Smooth muscle cell (in vitro differentiated cells): ENCODE results near the gene CACNA1D. TPM values are rescaled to one million over a fixed set of nuclear protein-coding genes. Genes with fewer than 3 reads are reported as not detected.

Experiments used
- DNase-seq: peaks from one replicate; lab custom pipeline; 2025; ENCODE audit not compliant: unreplicated experiment; lab: John Stamatoyannopoulos, UW
- H2AFZ ChIP-seq: fragments of 200-600 bp; sonication (generic); 2 replicates; pipeline ENCODE4 v1.6.0; 2016; ENCODE audit warnings: antibody characterized with exemption, low read depth, mild to moderate bottlenecking
- H3F3A ChIP-seq: fragments of 200-600 bp; sonication (generic); 2 replicates; pipeline ENCODE4 v1.6.0; 2017; ENCODE audit warnings: antibody characterized with exemption, low read depth
- H3K27ac ChIP-seq: fragments of 200-600 bp; sonication (generic); 2 replicates; pipeline ENCODE4 v1.5.1; 2016; ENCODE audit warnings: low read depth, mild to moderate bottlenecking
- H3K27me3 ChIP-seq: fragments of 200-600 bp; sonication (generic); 2 replicates; pipeline ENCODE4 v1.6.1; 2016; ENCODE audit warnings: low read depth, mild to moderate bottlenecking
- H3K36me3 ChIP-seq: fragments of 200-600 bp; sonication (generic); 2 replicates; pipeline ENCODE4 v1.5.1; 2016; ENCODE audit warnings: low read depth
- H3K4me1 ChIP-seq: fragments of 200-600 bp; sonication (generic); 2 replicates; pipeline ENCODE4 v1.5.1; 2016; ENCODE audit warnings: low read depth
- H3K4me2 ChIP-seq: fragments of 200-600 bp; sonication (generic); 2 replicates; pipeline ENCODE4 v1.6.0; 2016; ENCODE audit warnings: mild to moderate bottlenecking
- H3K4me3 ChIP-seq: fragments of 200-600 bp; sonication (generic); 2 replicates; pipeline ENCODE4 v1.5.1; 2016; ENCODE audit warnings: mild to moderate bottlenecking
- H3K79me2 ChIP-seq: fragments of 200-600 bp; sonication (generic); 2 replicates; pipeline ENCODE4 v1.6.0; 2016; ENCODE audit warnings: low read depth, mild to moderate bottlenecking
- H3K9ac ChIP-seq: fragments of 200-600 bp; sonication (generic); 2 replicates; pipeline ENCODE4 v1.6.0; 2016; ENCODE audit warnings: low read depth
- H3K9me3 ChIP-seq: fragments of 200-600 bp; sonication (generic); replicated peaks from 2 replicates; pipeline ENCODE4 v1.5.1; 2016; ENCODE audit warnings: low read depth
- H4K20me1 ChIP-seq: fragments of 200-600 bp; sonication (generic); 2 replicates; pipeline ENCODE4 v1.6.0; 2016; ENCODE audit warnings: low read depth
- CTCF ChIP-seq: fragments of 200-600 bp; sonication (generic); IDR thresholded peaks from 2 replicates; pipeline ENCODE4 v1.5.1; 2017; ENCODE audit warnings: borderline replicate concordance, mild to moderate bottlenecking, antibody characterized with exemption; ENCODE audit not compliant: insufficient read depth, poor library complexity, severe bottlenecking
- WGBS: methylation state at CpG from one replicate; pipeline ENCODE4 v1.1.7; 2016; ENCODE audit warnings: low lambda C conversion rate; 5-methylcytosine and 5-hydroxymethylcytosine counted together
- polyA plus RNA-seq: library from polyadenylated mRNA; unstranded; fragments of >200 nt; fragmentation: Nextera tagmentation; extraction: Ambion mirVana; gene quantifications from 2 replicates; pipeline ENCODE4 v1.2.1, GENCODE V29; 2016
- total RNA-seq: library from RNA; depleted of rRNA; stranded (reverse); fragments of >200 nt; gene quantifications from 2 replicates; pipeline ENCODE4 v1.2.3, GENCODE V29; 2014

Gene CACNA1D
- total and polyA plus RNA-seq, 2 experiments from 2014 or later = 0.63 to 1.4 TPM

- peaks cover 29% of the 10 kb centered on the region for H3K27me3 ChIP-seq
- H2AFZ ChIP-seq = no peak overlapping the region
- 61% methylated on average over 12 of the region's 12 CpGs for WGBS
- H3K79me2 ChIP-seq = no peaks in the 10 kb centered on the region
- no peaks in the 10 kb centered on the region for H4K20me1 ChIP-seq
- H3K9ac ChIP-seq = no peak overlapping the region
- H3K4me3 ChIP-seq = no peak overlapping the region
- H3K4me2 ChIP-seq = no peak overlapping the region
- H3K27ac ChIP-seq = no peak overlapping the region
- H3K4me1 ChIP-seq = peaks cover 3% of the 10 kb centered on the region
- no peaks in the 10 kb centered on the region for H3F3A ChIP-seq
- no peaks in the 10 kb centered on the region for H3K36me3 ChIP-seq
- no peak for TF ChIP-seq CTCF
- no peaks in the 10 kb centered on the region for H3K9me3 ChIP-seq
- DNase-seq = no peak
Measured at GRCh38 chr3:53842436-53843194, 348.2 kb downstream of the CACNA1D start.

GRCh38 chr3:53843195-53844177, 349.1 kb downstream of the CACNA1D start:
- 89% methylated on average over 10 of the region's 10 CpGs for WGBS
- Histone ChIP-seq H3K4me3 (no peak overlapping the region), H4K20me1 (no peaks in the 10 kb centered on the region), H3K36me3 (no peaks in the 10 kb centered on the region), H3K27me3 (peaks cover 38% of the 10 kb centered on the region), H3K9me3 (no peaks in the 10 kb centered on the region), H3K4me2 (no peak overlapping the region), H3F3A (no peaks in the 10 kb centered on the region), H3K79me2 (no peaks in the 10 kb centered on the region), H3K4me1 (peaks cover 3% of the 10 kb centered on the region), H3K27ac (no peak overlapping the region), H3K9ac (no peak overlapping the region), H2AFZ (no peak overlapping the region)
- DNase-seq = no peak
- no peak for TF ChIP-seq CTCF

- H3K27me3 ChIP-seq = peaks cover 42% of the 10 kb centered on the region
- no peaks in the 10 kb centered on the region for H3F3A ChIP-seq
- no peaks in the 10 kb centered on the region for H3K79me2 ChIP-seq
- no peaks in the 10 kb centered on the region for H4K20me1 ChIP-seq
- no peak for DNase-seq
- no peak overlapping the region for H3K4me2 ChIP-seq
- H3K9me3 ChIP-seq = no peaks in the 10 kb centered on the region
- no peak for TF ChIP-seq CTCF
- no peaks in the 10 kb centered on the region for H3K36me3 ChIP-seq
- no peak overlapping the region for H3K4me3 ChIP-seq
- 90% methylated on average over 9 of the region's 9 CpGs for WGBS
- H3K4me1 ChIP-seq = peaks cover 3% of the 10 kb centered on the region
- no peak overlapping the region for H3K9ac ChIP-seq
- no peak overlapping the region for H3K27ac ChIP-seq
- no peak overlapping the region for H2AFZ ChIP-seq
Measured at GRCh38 chr3:53844262-53845102, 350.1 kb downstream of the CACNA1D start.
